Measurements from ENCODE around the gene INTS4.
A peak's percentile ranks its signal among the peaks of the same experiment; 100 is the strongest.
"Not testable (repeated sequence)": the region's sequence is repeated elsewhere in the genome, so short reads cannot be mapped to it uniquely, and the experiment has no call there.

Gene INTS4

GRCh38 chr11:77994434-77995362 is at the start of gene INTS4:
Gene INTS4, minus strand, starts transcription at chr11:77994668. Its CDS starts 25 bp downstream, at chr11:77994643.
- peak within 1 kb of the TSS; percentile 88 for H3K4me3 ChIP-seq (ENCODE audit: low read depth, low read length)
- TF ChIP-seq CTCF (IDR thresholded peaks at IDR 0.05; ENCODE audit: low read depth, low read length), result no peak
- in situ Hi-C loops (cut with HindIII; ENCODE audit: low sequenced_read_pairs), result no loop called here
- DNase-seq (ENCODE audit: low read depth, low spot score), result peak; percentile 100

- in situ Hi-C loops (cut with HindIII; ENCODE audit: low sequenced_read_pairs), result no loop called here
- no peak for DNase-seq (ENCODE audit: low read depth, low spot score)
Measured at GRCh38 chr11:78041843-78042440, 47.5 kb upstream of the INTS4 start.

GRCh38 chr11:78041380-78041719 is 46.9 kb upstream of the INTS4 start:
- H3K4me3 ChIP-seq (ENCODE audit: low read depth, low read length); DNase-seq (ENCODE audit: low read depth, low spot score); in situ Hi-C loops (cut with HindIII; ENCODE audit: low sequenced_read_pairs): not testable (repeated sequence)

More at GRCh38 chr11:78041843-78042440, 47.5 kb upstream of the INTS4 start:
- no peak overlapping the region for H3K4me3 ChIP-seq (ENCODE audit: low read depth, low read length)
- no peak for TF ChIP-seq CTCF (IDR thresholded peaks at IDR 0.05; ENCODE audit: low read depth, low read length)

- DNase-seq (ENCODE audit: low read depth, low spot score), result no peak
- in situ Hi-C loops (cut with HindIII; ENCODE audit: low sequenced_read_pairs), result no loop called here
- no peak overlapping the region for H3K4me3 ChIP-seq (ENCODE audit: low read depth, low read length)
- TF ChIP-seq CTCF (IDR thresholded peaks at IDR 0.05; ENCODE audit: low read depth, low read length), result no peak
Measured at GRCh38 chr11:78040691-78041379, 46.4 kb upstream of the INTS4 start.

GRCh38 chr11:78039919-78040671 is 45.6 kb upstream of the INTS4 start:
- H3K4me3 ChIP-seq (ENCODE audit: low read depth, low read length), result peak overlapping the region; percentile 10
- no peak for TF ChIP-seq CTCF (IDR thresholded peaks at IDR 0.05; ENCODE audit: low read depth, low read length)
- peak; percentile 80 for DNase-seq (ENCODE audit: low read depth, low spot score)
- in situ Hi-C loops (cut with HindIII; ENCODE audit: low sequenced_read_pairs), result no loop called here

- H3K4me3 ChIP-seq (ENCODE audit: low read depth, low read length), result no peak overlapping the region
- no peak for TF ChIP-seq CTCF (IDR thresholded peaks at IDR 0.05; ENCODE audit: low read depth, low read length)
- DNase-seq (ENCODE audit: low read depth, low spot score), result no peak
- in situ Hi-C loops (cut with HindIII; ENCODE audit: low sequenced_read_pairs), result no loop called here
Measured at GRCh38 chr11:78039391-78039918, 45.0 kb upstream of the INTS4 start.
